IPS-20b (cell line): ENCODE results near the gene HERC4.

ENCODE experiments used
- H3K27ac ChIP-seq: one replicate; pipeline ENCODE4 v1.5.1; 2013; ENCODE audit warnings: low read length
- H3K27me3 ChIP-seq: 2 replicates; pipeline ENCODE4 v1.6.1; 2013; ENCODE audit warnings: mild to moderate bottlenecking, low read length, inconsistent platforms; ENCODE audit not compliant: insufficient read depth
- H3K36me3 ChIP-seq: 2 replicates; pipeline ENCODE4 v1.6.1; 2013; ENCODE audit warnings: low read depth, mild to moderate bottlenecking, inconsistent platforms, low read length, moderate library complexity; ENCODE audit not compliant: insufficient read depth
- H3K4me1 ChIP-seq: 2 replicates; pipeline ENCODE4 v1.6.1; 2013; ENCODE audit warnings: mild to moderate bottlenecking, control low read depth, inconsistent platforms, low read length, moderate library complexity; ENCODE audit not compliant: insufficient read depth
- H3K4me3 ChIP-seq: 2 replicates; pipeline ENCODE4 v1.5.1; 2013; ENCODE audit warnings: mild to moderate bottlenecking, low read length, inconsistent platforms
- H3K9ac ChIP-seq: 2 replicates; pipeline ENCODE4 v1.6.1; 2013; ENCODE audit warnings: low read depth, mild to moderate bottlenecking, inconsistent platforms, low read length, moderate library complexity
- H3K9me3 ChIP-seq: 2 replicates; pipeline ENCODE4 v1.6.1; 2013; ENCODE audit warnings: mild to moderate bottlenecking, low read depth, low read length, inconsistent platforms; ENCODE audit not compliant: insufficient read depth

HERC4 gene

GRCh38 chr10:68108051-68108450 is 33.0 kb upstream of the HERC4 start:
- no peak overlapping the region for H3K4me3 ChIP-seq
- H3K4me1 ChIP-seq = no peaks in the 10 kb centered on the region
- no peaks in the 10 kb centered on the region for H3K36me3 ChIP-seq
- no peaks in the 10 kb centered on the region for H3K27me3 ChIP-seq
- no peak overlapping the region for H3K27ac ChIP-seq
- H3K9me3 ChIP-seq = no peaks in the 10 kb centered on the region
- H3K9ac ChIP-seq = no peak overlapping the region

DNA sequence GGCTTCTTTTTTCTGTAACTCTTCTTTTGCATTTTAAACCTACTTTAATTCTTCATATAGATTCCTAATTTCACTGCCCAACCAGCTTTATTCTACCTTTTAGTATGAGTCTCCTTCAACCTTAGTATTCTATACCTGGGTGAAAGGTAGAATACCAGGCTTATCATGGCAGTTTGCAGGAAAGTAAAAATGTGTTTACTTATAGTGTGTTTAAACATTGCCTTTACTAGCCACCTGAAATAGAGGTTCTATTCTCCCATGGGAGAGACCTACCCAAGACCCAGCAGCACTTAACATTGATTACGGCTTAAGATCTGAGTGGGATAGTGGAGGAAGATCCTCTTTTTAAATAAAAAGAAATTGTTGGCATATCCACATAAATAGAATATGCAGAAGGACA is 32.6 kb upstream of the HERC4 start:
- Histone ChIP-seq H3K27me3 (no peaks in the 10 kb centered on the region), H3K36me3 (no peaks in the 10 kb centered on the region), H3K9me3 (no peaks in the 10 kb centered on the region), H3K4me3 (no peak overlapping the region), H3K27ac (no peak overlapping the region), H3K9ac (no peak overlapping the region), H3K4me1 (no peaks in the 10 kb centered on the region)

- Histone ChIP-seq H3K27ac (no peak overlapping the region), H3K9ac (no peak overlapping the region), H3K9me3 (no peaks in the 10 kb centered on the region), H3K36me3 (no peaks in the 10 kb centered on the region), H3K4me1 (no peaks in the 10 kb centered on the region), H3K27me3 (no peaks in the 10 kb centered on the region), H3K4me3 (no peak overlapping the region)
Observed at GRCh38 chr10:68106656-68107055, 31.6 kb upstream of the HERC4 start.

- no peak overlapping the region for H3K27ac ChIP-seq
- H3K4me1 ChIP-seq = no peaks in the 10 kb centered on the region
- no peaks in the 10 kb centered on the region for H3K27me3 ChIP-seq
- H3K4me3 ChIP-seq = no peak overlapping the region
- no peaks in the 10 kb centered on the region for H3K9me3 ChIP-seq
- H3K36me3 ChIP-seq = no peaks in the 10 kb centered on the region
- no peak overlapping the region for H3K9ac ChIP-seq
Observed at GRCh38 chr10:68105820-68106219, 30.7 kb upstream of the HERC4 start.

DNA sequence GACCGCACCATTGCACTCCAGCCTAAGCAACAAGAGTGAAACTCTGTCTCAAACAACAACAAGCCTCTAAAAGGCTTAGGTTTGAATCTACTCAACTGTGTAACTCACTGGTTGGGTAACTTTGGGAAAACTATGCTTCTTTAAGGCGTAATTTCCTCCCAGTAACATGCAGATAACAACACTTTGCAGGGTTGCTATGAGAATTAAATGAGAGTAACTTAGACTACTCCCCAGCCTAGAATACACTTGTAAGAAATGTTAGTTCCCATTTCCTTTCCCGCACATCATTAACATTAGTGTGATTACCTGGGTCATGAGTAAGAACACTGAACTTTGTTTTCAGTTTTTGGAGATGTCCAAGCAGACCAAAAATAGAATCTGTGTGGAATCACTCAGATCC is 28.8 kb upstream of the HERC4 start:
- Histone ChIP-seq H3K27ac (no peak overlapping the region), H3K4me3 (no peak overlapping the region), H3K9ac (no peak overlapping the region), H3K9me3 (no peaks in the 10 kb centered on the region), H3K4me1 (no peaks in the 10 kb centered on the region), H3K36me3 (no peaks in the 10 kb centered on the region), H3K27me3 (no peaks in the 10 kb centered on the region)

DNA sequence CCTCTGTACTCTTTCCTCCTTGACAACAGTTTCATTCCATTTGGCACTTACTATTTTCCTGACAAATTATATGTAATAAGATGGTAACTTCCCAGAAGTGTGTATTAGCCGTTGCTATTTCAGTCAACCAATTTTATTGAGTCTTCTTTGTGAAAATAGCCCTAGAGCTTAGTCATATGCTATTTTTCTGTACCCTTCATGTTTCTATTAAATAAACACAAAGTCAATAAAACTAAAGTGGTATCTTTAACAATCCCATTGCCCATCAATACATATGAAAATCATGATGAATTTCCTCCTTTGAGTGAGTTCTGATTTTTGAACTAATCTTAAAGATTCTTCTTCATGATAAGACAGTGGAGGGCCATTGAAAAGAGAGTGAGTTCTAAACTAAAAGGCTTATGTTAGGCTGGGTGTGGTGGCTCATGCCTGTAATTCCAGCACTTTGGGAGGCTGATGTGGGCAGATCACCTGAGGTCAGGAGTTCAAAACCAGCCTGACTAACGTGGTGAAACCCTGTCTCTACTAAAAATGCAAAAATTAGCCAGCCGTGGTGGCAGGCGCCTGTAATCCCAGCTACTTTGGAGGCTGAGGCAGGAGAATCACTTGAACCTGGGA is 28.3 kb upstream of the HERC4 start:
- Histone ChIP-seq H3K27ac (no peak overlapping the region), H3K4me1 (no peaks in the 10 kb centered on the region), H3K9ac (no peak overlapping the region), H3K36me3 (no peaks in the 10 kb centered on the region), H3K9me3 (no peaks in the 10 kb centered on the region), H3K27me3 (no peaks in the 10 kb centered on the region), H3K4me3 (no peak overlapping the region)

GRCh38 chr10:68101066-68101465 is 26.0 kb upstream of the HERC4 start:
- Histone ChIP-seq H3K9me3 (no peaks in the 10 kb centered on the region), H3K9ac (no peak overlapping the region), H3K4me3 (no peak overlapping the region), H3K4me1 (no peaks in the 10 kb centered on the region), H3K27me3 (no peaks in the 10 kb centered on the region), H3K36me3 (no peaks in the 10 kb centered on the region), H3K27ac (no peak overlapping the region)

DNA sequence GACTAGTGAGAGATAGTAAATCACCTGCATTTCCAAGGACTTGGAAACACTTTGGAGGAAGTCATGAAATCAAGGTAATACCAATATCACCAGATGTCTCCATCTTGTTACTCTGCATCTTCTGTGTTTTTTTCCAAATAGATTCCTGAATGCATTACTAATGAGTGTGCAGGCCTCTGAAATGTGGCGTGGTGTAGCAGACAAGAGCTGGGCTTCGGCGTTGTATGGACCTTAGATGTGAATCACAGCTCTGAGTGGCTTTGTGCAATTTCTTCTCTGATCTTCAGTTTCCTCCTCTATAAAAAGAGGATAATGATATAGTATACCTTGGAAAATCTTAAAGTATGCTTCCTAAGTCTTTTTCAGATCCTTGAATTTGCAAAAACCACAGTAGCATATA is 24.7 kb upstream of the HERC4 start:
- H3K4me3 ChIP-seq = no peak overlapping the region
- no peaks in the 10 kb centered on the region for H3K4me1 ChIP-seq
- no peak overlapping the region for H3K9ac ChIP-seq
- H3K27me3 ChIP-seq = no peaks in the 10 kb centered on the region
- H3K36me3 ChIP-seq = no peaks in the 10 kb centered on the region
- H3K27ac ChIP-seq = no peak overlapping the region
- no peaks in the 10 kb centered on the region for H3K9me3 ChIP-seq

DNA sequence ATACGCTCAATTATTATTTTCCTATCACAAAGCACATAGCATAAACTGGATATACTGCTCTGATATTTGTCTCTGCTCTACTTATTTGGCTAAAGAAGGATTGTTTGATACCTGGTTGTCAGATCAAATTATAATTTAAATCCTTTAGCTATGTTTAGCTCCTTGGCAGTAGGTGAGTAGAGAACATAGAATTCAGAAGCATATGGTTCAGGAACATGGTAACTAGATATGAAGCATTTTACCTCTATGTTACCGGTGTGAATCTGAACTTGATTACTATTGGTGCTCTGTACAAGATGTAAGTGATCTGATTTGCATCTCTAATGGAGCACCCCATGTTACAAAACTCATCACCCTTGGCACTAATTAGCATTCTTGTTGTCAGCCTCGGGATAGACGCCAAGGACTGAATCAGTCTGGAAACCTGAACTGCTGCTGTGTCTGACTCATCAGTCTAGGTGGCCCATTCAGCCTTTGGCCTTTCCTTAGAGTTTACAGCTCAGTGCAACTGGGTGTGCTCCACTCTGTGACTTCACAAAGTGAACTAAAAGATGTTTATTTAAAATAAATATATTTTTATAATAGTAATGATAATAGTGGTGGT is 21.9 kb upstream of the HERC4 start:
- Histone ChIP-seq H3K36me3 (no peaks in the 10 kb centered on the region), H3K4me3 (no peak overlapping the region), H3K27ac (no peak overlapping the region), H3K4me1 (no peaks in the 10 kb centered on the region), H3K9ac (no peak overlapping the region), H3K9me3 (no peaks in the 10 kb centered on the region), H3K27me3 (no peaks in the 10 kb centered on the region)

DNA sequence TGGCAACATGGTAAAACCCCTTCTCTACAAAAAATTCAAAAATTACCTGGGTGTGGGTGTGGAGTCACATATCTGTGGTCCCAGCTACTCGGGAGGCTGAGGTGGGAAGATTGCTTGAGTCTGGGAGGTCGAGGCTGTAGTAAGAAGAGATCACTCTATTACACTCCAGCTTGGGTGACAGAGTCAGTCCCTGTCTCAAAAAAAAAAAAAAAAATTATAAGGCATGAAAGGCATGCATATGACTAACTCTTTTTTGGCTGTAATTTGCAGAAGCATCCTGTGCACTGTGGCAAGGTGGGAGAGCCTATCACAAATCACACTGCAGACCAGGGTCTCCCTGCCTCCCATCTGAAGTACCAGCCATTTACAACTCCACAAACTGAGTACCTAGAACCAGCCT is 20.1 kb upstream of the HERC4 start:
- Histone ChIP-seq H3K9me3 (no peaks in the 10 kb centered on the region), H3K27ac (no peak overlapping the region), H3K36me3 (no peaks in the 10 kb centered on the region), H3K4me1 (no peaks in the 10 kb centered on the region), H3K4me3 (no peak overlapping the region), H3K9ac (no peak overlapping the region), H3K27me3 (no peaks in the 10 kb centered on the region)

GRCh38 chr10:68092512-68092911 is 17.4 kb upstream of the HERC4 start:
- Histone ChIP-seq H3K4me3 (no peak overlapping the region), H3K36me3 (no peaks in the 10 kb centered on the region), H3K9me3 (no peaks in the 10 kb centered on the region), H3K27me3 (no peaks in the 10 kb centered on the region), H3K27ac (no peak overlapping the region), H3K9ac (no peak overlapping the region), H3K4me1 (peaks cover 10% of the 10 kb centered on the region; the same call in 1 of the 2 replicates)

DNA sequence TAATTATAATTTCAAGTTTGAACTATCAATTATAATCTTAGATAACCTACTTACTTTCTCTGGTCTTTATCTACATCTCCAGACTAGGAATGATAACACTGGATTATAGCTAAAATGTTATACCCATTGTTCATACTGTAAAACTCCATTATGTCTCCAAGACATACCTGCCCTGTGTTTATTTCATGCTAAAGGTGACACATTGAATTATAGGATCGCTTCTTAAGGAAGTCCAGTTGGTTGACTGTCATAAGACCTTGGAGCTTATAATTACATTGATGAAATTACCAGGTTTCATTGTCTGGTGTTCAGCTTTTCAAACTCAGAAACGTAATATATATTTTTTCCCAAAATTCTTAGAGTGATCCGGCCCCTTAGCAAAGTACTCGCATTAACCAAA is 15.5 kb upstream of the HERC4 start:
- peaks cover 17% of the 10 kb centered on the region for H3K4me1 ChIP-seq
- H3K27ac ChIP-seq = no peak overlapping the region
- no peaks in the 10 kb centered on the region for H3K36me3 ChIP-seq
- no peak overlapping the region for H3K9ac ChIP-seq
- H3K9me3 ChIP-seq = no peaks in the 10 kb centered on the region
- no peaks in the 10 kb centered on the region for H3K27me3 ChIP-seq
- H3K4me3 ChIP-seq = no peak overlapping the region
